Airway epithelial cell (primary cell): Measurements from ENCODE around the gene OR4D11. TPM values are rescaled to one million over a fixed set of nuclear protein-coding genes. Genes with fewer than 3 reads are reported as not detected.

Experiments used
- total RNA-seq: library from RNA; depleted of rRNA; stranded (reverse); fragments of >200 nt; gene quantifications from 2 replicates; pipeline ENCODE4 v1.2.3, GENCODE V29; 2015

The OR4D11 gene
- total RNA-seq, result not detected in 2 replicates

GRCh38 chr11:59503276-59503675 is at the start of gene OR4D11:
Gene OR4D11 (plus strand): TSS chr11:59503576. CDS start chr11:59503576, 0 bp downstream.

GRCh38 chr11:59456661-59457060 is 46.7 kb upstream of the OR4D11 start, which contains the start of gene OR4D6:
Gene OR4D6 (plus strand): TSS chr11:59456961. CDS start chr11:59456961, 0 bp downstream.

GRCh38 chr11:59473015-59473414 is 30.4 kb upstream of the OR4D11 start, which contains the start of gene OR4D10:
Gene OR4D10 (plus strand): TSS chr11:59473315. CDS start chr11:59477430, 4,115 bp downstream.

GRCh38 chr11:59510941-59511589 is 7.7 kb downstream of the OR4D11 start, which contains the start of gene OR4D9:
Gene OR4D9 (plus strand): TSS chr11:59511539. CDS start chr11:59514913, 3,374 bp downstream.

Other genes starting within 250 kb of the OR4D11 start
- gene OR5AN1, start 144.7 kb upstream of the OR4D11 start, total RNA-seq, result not detected in 2 replicates
- not detected in 2 replicates for gene OR5A2, start 77.2 kb upstream of the OR4D11 start, total RNA-seq
- not detected in 2 replicates for gene OR5A1, start 67.1 kb upstream of the OR4D11 start, total RNA-seq
- gene OR4D6, start 46.6 kb upstream of the OR4D11 start, total RNA-seq, result not detected in 2 replicates
- not detected in 2 replicates for gene OR4D10, start 30.3 kb upstream of the OR4D11 start, total RNA-seq
- gene OR4D9, start 8.0 kb downstream of the OR4D11 start, total RNA-seq, result not detected in 2 replicates
- gene OSBP, start 112.2 kb downstream of the OR4D11 start, total RNA-seq, result 15.8 and 23.1 TPM in 2 replicates
- gene PATL1, start 165.5 kb downstream of the OR4D11 start, total RNA-seq, result 8.5 and 9.5 TPM in 2 replicates
- not detected in 2 replicates for gene OR10V1, start 210.3 kb downstream of the OR4D11 start, total RNA-seq